Measurements from ENCODE around the gene CYTH1.

The CYTH1 gene

GRCh38 chr17:78781893-78782304, at the start of gene CYTH1:
CYTH1 (minus strand) TSS chr17:78782273; CDS start chr17:78782223, 50 bp downstream.
- H3K4me1 ChIP-seq (ENCODE audit: control insufficient read depth, insufficient read depth, low read length), result no peaks in the 10 kb centered on the region
- peak within 1 kb of the TSS; percentile 91 for H3K4me3 ChIP-seq (ENCODE audit: low read depth, low read length)
- TF ChIP-seq GLI4 (tag by site-specific recombination; IDR thresholded peaks at IDR 0.05) (no peak), ZNF626 (tag by site-specific recombination; IDR thresholded peaks at IDR 0.05) (no peak), MYNN (tag by site-specific recombination; IDR thresholded peaks at IDR 0.05; ENCODE audit: borderline replicate concordance) (no peak), BCL11A (tag by site-specific recombination; IDR thresholded peaks at IDR 0.05; ENCODE audit: low read depth) (no peak), ZNF473 (tag by site-specific recombination; IDR thresholded peaks at IDR 0.05) (no peak)
- H3K36me3 ChIP-seq (ENCODE audit: control insufficient read depth in 2 of 2, insufficient read depth in 1 of 2, low read length in 2 of 2), result no peaks in the 10 kb centered on the region; a peak in 1 of 3 replicates
- POLR2A ChIA-PET, result no interaction called here
- no peaks in the 10 kb centered on the region for H3K9me3 ChIP-seq (ENCODE audit: control insufficient read depth, insufficient read depth, low read depth, low read length)
- CTCF ChIA-PET, result no interaction called here
- peak within 1 kb of the TSS; percentile 54; the same call in 1 of the 2 replicates for H3K27ac ChIP-seq (ENCODE audit: extremely low read depth, low read depth, low read length)

- POLR2A ChIA-PET, result no interaction called here
Measured at GRCh38 chr17:78829477-78829876, 47.4 kb upstream of the CYTH1 start.

GRCh38 chr17:78828470-78829185, 46.6 kb upstream of the CYTH1 start:
- ChIA-PET POLR2A (interaction anchor here (0.6 kb wide), 1 partner anchor 25 kb away, joined by 5 read pairs; no protein-coding TSS in a partner anchor), CTCF (interaction anchor here (0.6 to 1.3 kb wide), 7 partner anchors 9 to 441 kb away, joined by 3 to 14 read pairs (median 3); no protein-coding TSS in a partner anchor)
- Histone ChIP-seq H3K4me3 (ENCODE audit: low read depth, low read length) (no peak overlapping the region), H3K9me3 (ENCODE audit: control insufficient read depth, insufficient read depth, low read depth, low read length) (no peaks in the 10 kb centered on the region), H3K4me1 (ENCODE audit: control insufficient read depth, insufficient read depth, low read length) (no peaks in the 10 kb centered on the region), H3K27ac (ENCODE audit: extremely low read depth, low read depth, low read length) (no peak overlapping the region), H3K36me3 (ENCODE audit: control insufficient read depth in 2 of 2, insufficient read depth in 1 of 2, low read length in 2 of 2) (peaks cover 58 to 98% of the 10 kb centered on the region in 2 experiments)
- no peak for TF ChIP-seq ZFP41 (tag by site-specific recombination; IDR thresholded peaks at IDR 0.05; ENCODE audit: borderline replicate concordance)
- no peak for TF ChIP-seq ZNF623 (tag by site-specific recombination; IDR thresholded peaks at IDR 0.05)
- TF ChIP-seq ZNF621 (tag by site-specific recombination; IDR thresholded peaks at IDR 0.05), result no peak
- no peak for TF ChIP-seq ZNF138 (tag by site-specific recombination; IDR thresholded peaks at IDR 0.05; ENCODE audit: borderline replicate concordance)
- no peak for TF ChIP-seq ZNF692 (tag by site-specific recombination; IDR thresholded peaks at IDR 0.05)
- no peak for TF ChIP-seq ZNF518A (tag by site-specific recombination; conservative IDR thresholded peaks at IDR 0.05; ENCODE audit: low read depth)
- TF ChIP-seq ZNF785 (tag by site-specific recombination; IDR thresholded peaks at IDR 0.05), result 0 out of 2 replicates have a peak, but pooled peaks have one; percentile 42
- TF ChIP-seq ZIC2 (tag by site-specific recombination; IDR thresholded peaks at IDR 0.05), result peak; percentile 57
- no peak for TF ChIP-seq ZBTB44 (tag by site-specific recombination; IDR thresholded peaks at IDR 0.05)
- no peak for TF ChIP-seq ZNF302 (tag by site-specific recombination; IDR thresholded peaks at IDR 0.05; ENCODE audit: low read depth)
- no peak for TF ChIP-seq ZNF549 (tag by site-specific recombination; IDR thresholded peaks at IDR 0.05)
- TF ChIP-seq ZNF791 (tag by site-specific recombination; IDR thresholded peaks at IDR 0.05), result no peak
- 0 out of 2 replicates have a peak, but pooled peaks have one; percentile 9 for TF ChIP-seq EGR2 (tag by site-specific recombination; IDR thresholded peaks at IDR 0.05; ENCODE audit: low read depth)

More at GRCh38 chr17:78829477-78829876, 47.4 kb upstream of the CYTH1 start:
- no peak overlapping the region for H3K4me3 ChIP-seq (ENCODE audit: low read depth, low read length)
- TF ChIP-seq ZNF623 (tag by site-specific recombination; IDR thresholded peaks at IDR 0.05) (no peak), ZNF449 (tag by site-specific recombination; IDR thresholded peaks at IDR 0.05) (no peak)
- H3K36me3 ChIP-seq (ENCODE audit: control insufficient read depth in 2 of 2, insufficient read depth in 1 of 2, low read length in 2 of 2), result peaks cover 60 to 98% of the 10 kb centered on the region in 2 experiments
- CTCF ChIA-PET, result interaction anchor here (0.6 to 1.3 kb wide), 4 partner anchors 9 to 348 kb away, joined by 3 to 5 read pairs (median 3); no protein-coding TSS in a partner anchor
- H3K27ac ChIP-seq (ENCODE audit: extremely low read depth, low read depth, low read length), result no peak overlapping the region
- no peaks in the 10 kb centered on the region for H3K4me1 ChIP-seq (ENCODE audit: control insufficient read depth, insufficient read depth, low read length)
- H3K9me3 ChIP-seq (ENCODE audit: control insufficient read depth, insufficient read depth, low read depth, low read length), result no peaks in the 10 kb centered on the region

All from HEK293 (cell line).